IMR-90 (cell line): ENCODE data around the gene AP4M1.

ENCODE experiments used
- BHLHE40 ChIP-seq: fragments of 150-350 bp; IDR thresholded peaks from 2 replicates; pipeline ENCODE4 v1.6.1; 2016; ENCODE audit warnings: mild to moderate bottlenecking, low read depth, low read length
- CEBPB ChIP-seq: IDR thresholded peaks from 2 replicates; pipeline ENCODE4 v1.6.1; 2012; ENCODE audit warnings: low read depth, low read length, improper control_type of control experiment
- CHD1 ChIP-seq: IDR thresholded peaks from 2 replicates; pipeline ENCODE4 v1.6.1; 2012; ENCODE audit warnings: low read depth, low read length, improper control_type of control experiment
- CTCF ChIP-seq: conservative IDR thresholded peaks from 2 replicates; pipeline ENCODE4 v1.5.1; 2012; ENCODE audit warnings: mild to moderate bottlenecking, low read depth, low read length, improper control_type of control experiment
- POLR2A ChIP-seq: IDR thresholded peaks from 2 replicates; pipeline ENCODE4 v1.6.1; 2012; ENCODE audit warnings: mild to moderate bottlenecking, low read depth, low read length
- RAD21 ChIP-seq: IDR thresholded peaks from 2 replicates; pipeline ENCODE4 v1.6.1; 2012; ENCODE audit warnings: low read length, improper control_type of control experiment
- RCOR1 ChIP-seq: IDR thresholded peaks from 2 replicates; pipeline ENCODE4 v1.6.1; 2012; ENCODE audit warnings: mild to moderate bottlenecking, low read length, improper control_type of control experiment; ENCODE audit not compliant: insufficient replicate concordance
- RFX5 ChIP-seq: IDR thresholded peaks from 2 replicates; pipeline ENCODE4 v1.8.0; 2012; ENCODE audit warnings: low read depth, mild to moderate bottlenecking, low read length, moderate library complexity
- SMC3 ChIP-seq: fragments of 150-350 bp; IDR thresholded peaks from 2 replicates; pipeline ENCODE4 v1.6.1; 2016; ENCODE audit warnings: low read depth, mild to moderate bottlenecking, antibody characterized with exemption, low read length, moderate library complexity
- USF2 ChIP-seq: fragments of 150-350 bp; IDR thresholded peaks from 2 replicates; pipeline ENCODE4 v1.6.1; 2017; ENCODE audit warnings: mild to moderate bottlenecking, antibody characterized with exemption, low read length, low read depth

GRCh38 chr7:100154651-100155491 lies 53.4 kb downstream of the AP4M1 start:
- TF ChIP-seq POLR2A (no peak), CTCF (no peak), CEBPB (no peak), CHD1 (no peak), RCOR1 (no peak), SMC3 (no peak), RAD21 (no peak), USF2 (no peak), RFX5 (no peak), BHLHE40 (no peak)
